Activated T-cell treated with anti-CD3 and anti-CD28 coated beads for 24 hours (primary cell): ENCODE measurements around the gene MMUT.
"Not testable (repeated sequence)": the region's sequence is repeated elsewhere in the genome, so short reads cannot be mapped to it uniquely, and the experiment has no call there.

Experiments
- DNase-seq: peaks from one replicate; pipeline ENCODE4 v3.0.0-alpha.2; 2020; ENCODE audit warnings: low read depth

The MMUT gene

GRCh38 chr6:49462927-49463611, at the start of gene MMUT, which contains the start of gene CENPQ:
Gene MMUT (minus strand): TSS chr6:49463253. CDS start chr6:49459466, 3,787 bp downstream.
Gene CENPQ (plus strand): TSS chr6:49463370. CDS start chr6:49470177, 6,807 bp downstream.
- DNase-seq: peak; percentile 87

DNA sequence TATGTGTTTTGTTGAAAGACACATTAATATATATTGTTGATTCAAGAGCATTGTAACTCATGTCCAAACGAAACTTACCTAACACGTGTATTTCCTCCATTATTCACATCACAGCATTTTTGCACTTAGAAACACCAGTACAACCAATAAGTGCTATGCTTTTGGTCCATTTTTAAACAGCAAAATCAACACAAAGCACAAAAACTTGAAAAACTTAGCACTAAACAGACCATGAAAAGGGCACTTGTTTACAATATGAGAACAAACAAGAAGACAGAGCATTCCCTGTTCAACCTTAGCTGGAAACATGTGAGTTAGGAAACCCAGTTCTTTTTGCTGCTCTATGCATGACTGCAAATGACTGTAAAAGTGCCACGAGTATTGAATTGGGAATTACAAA, 46.3 kb upstream of the MMUT start:
- DNase-seq: no peak

- no peak for DNase-seq
These were observed 43.6 kb upstream of the MMUT start for GRCh38 chr6:49506569-49507111.

DNA sequence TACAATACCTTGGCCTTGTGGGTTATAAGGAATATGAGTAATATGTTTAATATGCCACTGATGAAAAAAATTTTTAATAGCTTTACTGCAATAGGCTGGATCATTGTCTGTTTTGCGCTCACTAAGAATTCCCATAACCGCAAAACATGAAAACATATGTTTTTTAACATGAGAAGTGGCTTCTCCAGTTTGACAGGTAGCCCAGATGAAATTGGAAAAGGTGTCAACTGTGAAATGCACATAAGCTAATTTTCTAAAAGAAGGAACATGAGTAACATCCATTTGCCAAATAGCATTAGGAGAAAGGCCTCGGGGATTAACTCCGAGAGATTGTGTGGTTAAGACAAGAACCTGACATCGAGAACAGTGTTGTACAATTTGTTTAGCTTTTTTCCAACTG, 41.6 kb upstream of the MMUT start:
- no peak for DNase-seq

GRCh38 chr6:49499623-49500022, 36.6 kb upstream of the MMUT start, which contains the start of gene GLYATL3:
Gene GLYATL3 (plus strand): TSS chr6:49499923. CDS start chr6:49511991, 12,068 bp downstream.
- no peak for DNase-seq

GRCh38 chr6:49499126-49499525, 36.1 kb upstream of the MMUT start:
- DNase-seq: no peak

- no peak for DNase-seq
These were observed 34.3 kb upstream of the MMUT start for GRCh38 chr6:49497304-49497703.

- DNase-seq: no peak
These were observed 27.6 kb upstream of the MMUT start for GRCh38 chr6:49490633-49491032.

GRCh38 chr6:49483380-49483779, 20.3 kb upstream of the MMUT start:
- not testable (repeated sequence) for DNase-seq

DNA sequence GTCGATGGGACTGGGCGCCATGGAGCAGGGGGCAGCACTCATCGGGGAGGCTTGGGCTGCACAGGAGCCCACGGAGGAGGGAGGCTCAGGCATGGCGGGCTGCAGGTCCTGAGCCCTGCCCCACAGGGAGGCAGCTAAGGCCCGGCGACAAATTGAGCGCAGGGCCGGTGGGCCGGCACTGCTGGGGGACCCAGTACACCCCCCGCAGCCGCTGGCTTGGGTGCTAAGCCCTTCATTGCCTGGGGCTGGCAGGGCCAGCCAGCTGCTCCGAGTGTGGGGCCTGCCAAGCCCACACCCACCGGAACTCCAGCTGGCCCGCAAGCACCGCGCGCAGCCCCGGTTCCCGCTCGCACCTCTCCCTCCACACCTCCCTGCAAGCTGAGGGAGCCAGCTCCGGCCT, 18.8 kb upstream of the MMUT start:
- not testable (repeated sequence) for DNase-seq

DNA sequence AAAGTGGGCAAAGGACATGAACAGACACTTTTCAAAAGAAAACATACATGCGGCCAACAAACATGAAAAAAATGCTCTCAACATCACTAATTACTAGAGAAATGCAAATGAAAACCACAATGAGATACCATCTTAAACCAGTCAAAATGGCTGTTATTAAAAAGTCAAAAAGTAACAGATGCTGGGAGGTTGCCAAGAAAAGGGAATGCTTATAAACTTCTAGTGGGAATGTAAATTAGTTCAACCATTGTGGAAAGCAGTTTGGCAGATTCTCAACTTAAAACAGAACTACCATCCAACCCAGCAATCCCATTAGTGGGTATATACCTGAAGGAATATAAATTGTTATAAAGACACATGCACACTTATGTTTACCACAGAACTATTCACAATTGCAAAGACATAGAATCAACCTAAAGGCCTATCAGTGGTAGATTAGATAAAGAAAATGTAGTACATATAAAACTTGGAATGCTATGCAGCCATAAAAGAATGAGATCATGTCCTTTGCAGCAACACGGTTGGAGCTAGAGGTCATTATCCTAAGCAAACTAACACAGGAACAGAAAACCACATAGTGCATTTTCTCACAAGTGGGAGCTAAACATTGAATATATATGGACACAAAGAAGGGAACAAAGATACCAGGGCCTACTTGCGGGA, 16.4 kb upstream of the MMUT start:
- no peak for DNase-seq

DNA sequence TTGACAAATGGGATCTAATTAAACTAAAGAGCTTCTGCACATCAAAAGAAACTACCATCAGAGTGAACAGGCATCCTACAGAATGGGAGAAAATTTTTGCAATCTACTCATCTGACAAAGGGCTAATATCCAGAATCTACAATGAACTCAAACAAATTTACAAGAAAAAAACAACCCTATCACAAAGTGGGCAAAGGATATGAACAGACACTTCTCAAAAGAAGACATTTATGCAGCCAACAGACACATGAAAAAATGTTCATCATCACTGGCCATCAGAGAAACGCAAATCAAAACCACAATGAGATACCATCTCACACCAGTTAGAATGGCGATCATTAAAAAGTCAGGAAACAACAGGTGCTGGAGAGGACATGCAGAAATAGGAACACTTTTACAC, 13.5 kb upstream of the MMUT start:
- not testable (repeated sequence) for DNase-seq

- DNase-seq: no peak
These were observed 5.0 kb upstream of the MMUT start for GRCh38 chr6:49468042-49468441.

GRCh38 chr6:49464691-49465090, 1.6 kb upstream of the MMUT start:
- no peak for DNase-seq

DNA sequence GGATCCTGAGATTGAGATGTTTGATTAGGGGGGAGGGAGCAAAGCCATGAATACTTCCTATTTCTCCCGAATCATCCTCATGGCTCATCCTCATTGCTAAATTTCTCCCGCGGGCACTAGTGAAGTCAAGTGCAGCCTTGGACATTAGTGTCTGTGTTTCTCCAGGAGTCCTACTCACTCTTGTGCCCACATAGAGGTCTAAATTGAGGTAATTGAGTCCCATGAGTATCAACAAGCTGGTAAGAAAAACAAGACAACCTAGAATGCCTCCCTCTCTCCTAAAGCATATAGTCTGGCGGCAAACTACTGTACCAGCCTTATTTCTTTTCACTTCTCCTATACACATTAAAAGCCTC, 537 bp upstream of the MMUT start:
- no peak for DNase-seq

DNA sequence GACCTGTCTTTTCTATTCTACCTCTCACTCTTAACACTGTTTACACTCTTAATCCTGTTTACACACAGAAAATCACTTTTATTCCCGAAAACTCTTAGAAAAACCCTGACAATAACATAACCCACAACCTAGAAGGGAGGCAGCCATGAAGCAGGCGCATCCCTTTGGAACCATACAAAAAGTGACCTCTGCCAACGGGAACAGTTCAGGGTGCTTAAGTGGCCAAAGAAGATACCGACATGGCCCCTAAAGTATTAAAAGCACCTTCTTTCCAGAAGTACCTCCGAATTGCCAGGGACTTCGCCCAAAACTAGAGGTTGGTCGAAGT, 490 bp downstream of the MMUT start:
- DNase-seq: no peak

GRCh38 chr6:49462071-49462470, 982 bp downstream of the MMUT start:
- no peak for DNase-seq

GRCh38 chr6:49457771-49458170, 5.3 kb downstream of the MMUT start:
- DNase-seq: no peak

- no peak for DNase-seq
These were observed 8.0 kb downstream of the MMUT start for GRCh38 chr6:49454787-49455709.

DNA sequence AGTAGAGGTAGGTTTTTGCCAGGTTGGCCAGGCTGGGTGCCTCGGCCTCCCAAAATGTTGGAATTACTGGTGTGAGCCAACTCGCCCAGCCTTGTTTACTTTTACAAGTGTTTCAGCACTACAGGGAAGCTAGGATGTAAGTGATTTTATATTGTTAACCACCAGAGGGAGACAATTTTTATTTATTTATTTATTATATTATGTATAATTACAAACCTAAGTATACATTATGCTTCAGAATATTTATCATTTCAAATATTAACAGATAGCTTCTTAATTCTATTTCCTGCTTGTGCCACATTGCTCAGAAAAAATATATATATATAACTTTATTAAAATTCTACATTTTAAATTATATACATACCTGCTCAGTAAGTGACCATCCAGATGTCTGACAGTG, 9.8 kb downstream of the MMUT start:
- DNase-seq: no peak

DNA sequence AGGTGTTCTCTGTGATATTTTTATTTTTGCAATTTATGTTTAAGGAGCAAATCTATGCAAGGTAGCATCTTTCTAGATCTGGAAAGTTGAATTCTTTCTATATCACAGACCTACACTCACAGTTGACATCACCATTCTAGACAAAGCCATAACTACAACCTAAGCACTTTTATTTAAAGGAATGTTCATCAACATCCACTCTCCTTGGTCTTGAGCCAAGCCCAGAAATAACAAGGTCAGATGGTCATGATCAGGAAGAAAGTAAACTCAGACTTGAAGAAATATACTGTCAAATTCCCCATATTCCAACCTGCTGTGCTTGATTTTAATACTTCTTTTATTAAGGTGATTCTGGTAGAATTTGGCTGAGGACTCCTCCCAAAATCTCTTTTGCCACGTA, 32.2 kb downstream of the MMUT start:
- DNase-seq: no peak

GRCh38 chr6:49430187-49430586, 32.9 kb downstream of the MMUT start:
- no peak for DNase-seq

GRCh38 chr6:49423817-49424216, 39.2 kb downstream of the MMUT start:
- no peak for DNase-seq
